COR-L47 (cell line): ENCODE data around the gene PALLD.
"Not testable (repeated sequence)": the region's sequence is repeated elsewhere in the genome, so short reads cannot be mapped to it uniquely, and the experiment has no call there.

Experiments
- DNase-seq: peaks from one replicate; lab custom pipeline; 2025; lab: John Stamatoyannopoulos, UW

Gene PALLD

DNA sequence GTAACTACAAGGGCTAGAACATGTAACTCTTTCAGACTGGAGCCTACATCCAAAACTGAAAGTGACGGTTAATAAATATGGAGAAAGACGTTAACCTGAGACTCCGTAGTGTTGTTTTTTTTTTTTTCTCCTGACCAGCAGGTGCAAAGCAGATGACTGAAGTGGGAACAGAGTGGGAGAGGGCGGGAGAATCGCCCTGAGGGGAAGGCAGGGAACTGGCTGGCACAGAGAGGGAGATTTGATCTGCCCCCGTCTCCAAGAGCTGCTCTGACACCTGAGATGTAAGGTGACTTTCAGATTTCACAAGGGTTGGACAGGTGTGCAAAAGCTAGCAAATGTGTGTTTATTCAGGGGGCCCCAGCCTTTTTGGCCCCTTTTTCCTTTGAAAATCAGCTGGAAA is 180.2 kb downstream of the PALLD start:
- peak; percentile 12 for DNase-seq

DNA sequence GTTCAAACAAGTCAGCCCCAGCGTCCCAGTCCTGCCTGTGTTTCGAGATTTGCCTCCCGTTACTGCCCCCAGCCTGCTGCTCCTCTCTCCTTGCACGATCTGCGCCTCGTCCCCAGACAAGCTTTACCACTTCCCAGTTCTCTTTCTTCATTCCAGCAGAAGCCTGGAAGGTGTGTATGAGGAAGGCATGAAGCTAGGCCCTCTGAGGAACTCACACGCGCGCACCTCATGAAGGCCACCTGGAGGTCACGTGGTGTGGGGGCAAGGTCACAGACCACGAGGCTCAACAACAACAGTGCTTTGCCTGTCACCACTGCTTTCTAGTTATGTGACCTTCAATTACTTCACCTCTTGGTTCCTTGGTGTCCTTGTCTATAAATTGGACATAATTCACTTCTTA is 181.0 kb downstream of the PALLD start:
- no peak for DNase-seq

DNA sequence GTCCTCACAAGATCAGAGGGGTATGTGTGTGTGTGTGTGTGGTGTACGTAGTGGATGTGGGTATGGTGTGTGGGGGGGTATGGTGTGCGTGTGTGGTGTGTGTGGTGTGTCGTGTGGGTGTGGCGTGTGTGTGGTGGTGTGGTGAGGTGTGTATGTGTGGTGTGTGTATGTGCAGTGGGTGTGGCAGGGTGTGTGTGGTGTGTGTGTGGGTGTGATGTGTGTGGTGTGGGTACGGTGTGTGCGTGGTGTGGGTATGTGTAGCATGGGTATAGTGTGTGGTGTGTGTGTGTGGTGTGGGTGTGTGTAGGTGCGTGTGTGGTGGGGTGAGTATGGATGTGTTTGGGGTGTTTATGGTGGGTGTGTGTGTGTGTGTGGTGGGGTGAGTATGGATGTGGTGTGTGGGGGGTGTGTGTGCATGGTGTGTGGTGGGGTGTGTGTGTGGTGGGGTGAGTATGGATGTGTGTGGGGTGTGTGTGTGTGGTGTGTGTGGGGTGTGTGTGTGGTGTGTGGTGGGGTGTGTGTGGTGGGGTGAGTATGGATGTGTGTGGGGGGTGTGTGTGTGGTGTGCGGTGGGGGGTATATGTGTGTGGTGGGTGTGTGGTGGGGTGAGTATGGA is 182.0 kb downstream of the PALLD start:
- DNase-seq: no peak

DNA sequence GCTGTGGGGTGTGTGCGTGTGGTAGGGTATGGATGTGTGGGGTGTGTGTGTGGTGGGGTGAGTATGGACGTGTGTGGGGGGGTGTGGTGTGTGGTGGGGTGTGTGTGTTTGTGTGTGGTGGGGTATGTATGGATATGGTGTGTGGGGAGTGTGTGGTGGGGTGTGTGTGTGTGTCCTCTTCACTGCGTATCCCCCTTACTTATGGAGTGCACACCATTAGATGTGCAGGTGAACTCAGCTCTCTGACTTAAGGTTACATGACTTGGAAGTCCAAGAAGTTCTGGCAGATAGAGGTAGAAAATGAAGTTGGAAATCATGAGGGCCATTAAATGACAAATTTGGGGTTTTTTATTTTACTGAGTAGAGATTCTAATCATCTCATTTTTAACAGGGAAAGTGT is 182.5 kb downstream of the PALLD start:
- DNase-seq: no peak

DNA sequence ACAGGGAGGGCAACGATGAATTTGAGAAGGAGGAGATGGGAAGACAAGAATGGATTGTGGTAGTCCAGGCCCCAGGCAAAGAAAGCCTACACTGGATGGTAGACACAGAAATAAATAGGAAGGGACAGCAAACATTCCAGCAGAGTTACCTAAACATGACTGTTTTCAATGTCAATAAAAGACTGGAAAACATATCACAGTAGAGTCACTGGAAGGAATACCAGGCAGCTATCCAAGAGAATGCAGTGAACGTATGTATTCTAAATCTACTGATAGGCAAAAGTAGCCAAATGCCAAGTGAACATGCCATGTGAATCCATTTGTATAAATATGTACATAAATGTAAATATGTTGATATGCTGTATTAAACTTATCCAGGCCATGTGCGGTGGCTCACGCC is 183.0 kb downstream of the PALLD start:
- DNase-seq: no peak

DNA sequence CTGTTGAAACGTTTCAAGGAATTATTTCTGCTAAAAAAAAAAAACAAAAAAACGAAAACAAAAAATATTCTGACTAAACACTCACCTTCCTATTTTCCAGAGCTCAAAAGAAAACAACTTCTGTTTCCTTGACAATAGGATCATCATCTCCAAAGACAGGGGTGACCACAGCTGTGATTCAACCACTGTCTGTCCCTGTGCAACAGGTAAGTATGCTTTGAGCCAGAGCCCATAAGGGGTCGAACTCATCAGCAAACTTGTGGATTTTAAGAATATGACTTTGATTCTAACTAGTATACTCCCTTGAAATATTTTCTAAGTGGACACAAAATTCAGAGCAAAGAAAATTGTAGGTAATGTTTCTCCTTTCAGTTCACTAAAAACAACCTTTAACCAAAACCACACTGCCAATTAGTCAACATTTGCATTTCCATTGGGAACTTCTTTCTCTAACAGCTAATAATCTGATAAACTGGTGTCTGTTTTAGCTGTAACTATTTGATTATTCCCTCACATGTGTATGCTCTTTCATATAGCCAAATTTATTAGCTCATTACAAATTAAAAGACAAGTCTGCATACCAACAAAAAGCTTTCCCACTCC is 186.1 kb downstream of the PALLD start:
- no peak for DNase-seq

DNA sequence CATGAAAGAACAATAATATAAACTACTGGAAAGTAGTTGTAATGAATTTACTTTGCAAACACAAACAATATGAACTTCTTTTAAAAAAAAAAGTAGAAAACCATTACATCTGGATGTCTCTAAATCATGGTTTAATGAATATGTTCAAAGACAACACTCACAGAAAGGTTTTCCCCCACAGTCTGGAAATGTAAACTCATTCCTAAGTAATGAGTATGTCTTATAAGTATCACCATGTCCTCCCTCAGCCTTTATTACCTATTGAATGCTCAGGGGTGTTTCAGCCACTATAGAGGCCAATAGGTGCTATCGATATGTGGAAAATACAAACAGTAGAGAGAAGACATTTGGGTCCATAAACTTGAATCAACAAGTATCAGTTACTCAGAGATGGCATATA is 186.7 kb downstream of the PALLD start:
- no peak for DNase-seq

DNA sequence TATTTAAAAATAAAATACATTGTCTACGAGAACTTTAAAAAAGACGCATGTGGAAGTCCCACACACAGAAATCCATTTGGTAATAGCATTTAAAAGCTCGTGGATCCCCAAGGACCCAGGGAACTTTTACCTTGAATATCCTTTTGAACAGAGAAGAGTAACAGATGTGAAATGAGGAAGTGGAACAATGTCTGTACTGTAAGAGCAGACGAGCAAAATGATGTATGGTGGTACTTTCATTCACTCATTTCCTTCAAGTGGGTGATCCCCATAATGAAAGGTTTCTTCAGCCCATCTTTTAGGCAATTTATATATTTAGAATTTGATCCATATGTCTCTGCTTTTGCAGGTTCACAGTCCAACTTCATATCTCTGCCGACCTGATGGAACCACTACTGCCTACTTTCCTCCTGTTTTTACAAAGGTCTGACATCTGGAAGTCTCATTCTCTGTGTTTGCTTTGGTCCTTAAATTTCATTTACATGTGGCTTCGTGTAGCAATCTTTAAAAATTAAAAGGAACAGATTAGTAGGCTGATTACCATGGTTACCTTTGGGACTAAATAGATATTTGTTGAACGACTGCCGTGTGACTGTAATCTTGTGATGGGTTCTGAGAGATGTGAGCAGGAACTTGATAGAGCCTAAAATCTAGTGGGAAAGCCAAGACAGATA is 188.4 kb downstream of the PALLD start:
- DNase-seq: no peak

DNA sequence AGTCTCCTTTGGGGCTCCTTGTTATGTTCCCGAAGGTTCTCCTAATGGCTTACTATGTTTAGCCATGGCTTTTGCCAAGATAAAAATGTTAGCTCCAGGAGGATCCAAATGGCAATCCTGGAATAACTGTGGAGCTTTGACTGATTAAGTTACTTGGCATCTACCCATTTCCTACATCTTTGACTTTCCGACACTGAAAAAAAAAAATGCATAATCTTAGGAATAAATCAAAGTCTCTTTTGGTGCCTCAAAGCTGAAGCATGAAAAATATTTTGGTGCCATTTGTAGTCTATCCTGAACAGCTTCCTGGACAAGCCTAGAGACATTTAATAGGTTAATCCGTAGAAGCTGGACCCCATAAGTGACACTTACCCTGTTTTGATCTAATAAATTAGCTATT is 191.7 kb downstream of the PALLD start:
- DNase-seq: no peak

DNA sequence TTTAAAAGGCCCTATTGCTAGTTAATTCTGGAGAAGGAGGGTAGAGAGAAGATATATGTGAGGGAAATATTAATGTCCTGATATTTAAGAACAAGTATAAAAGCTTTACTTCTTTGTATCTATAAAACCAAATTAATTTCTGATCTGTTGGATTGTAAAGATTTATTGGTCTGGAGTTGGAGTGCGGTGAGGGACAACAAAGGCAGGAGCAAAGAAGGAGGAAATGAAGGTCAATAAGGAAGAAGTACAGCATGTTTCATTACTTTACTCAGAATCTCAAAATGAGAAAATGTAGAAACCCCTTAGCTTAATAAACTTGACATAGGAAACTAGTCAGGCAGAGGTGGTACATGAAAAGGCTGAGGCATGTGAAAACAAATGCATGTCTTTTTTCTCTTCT is 192.9 kb downstream of the PALLD start:
- DNase-seq: no peak

DNA sequence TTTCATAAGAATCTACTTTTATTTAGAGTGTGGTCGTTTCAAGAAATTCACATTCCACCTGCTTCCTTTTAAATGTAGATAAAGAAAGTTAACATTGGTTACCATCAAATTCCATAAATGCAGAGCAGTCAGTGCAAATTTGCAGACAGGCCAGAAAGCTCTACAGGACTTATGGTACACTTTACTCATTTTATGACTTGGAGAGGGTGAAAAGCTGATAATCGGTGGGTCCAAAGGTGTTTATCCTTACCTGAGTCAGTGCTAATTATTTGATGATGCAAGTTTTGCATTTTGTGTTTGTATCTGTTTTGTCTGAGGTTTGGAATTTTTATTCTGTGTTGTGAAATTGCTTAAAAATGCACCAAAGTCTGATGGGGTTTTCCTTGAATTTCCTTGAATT is 193.3 kb downstream of the PALLD start:
- DNase-seq: no peak

DNA sequence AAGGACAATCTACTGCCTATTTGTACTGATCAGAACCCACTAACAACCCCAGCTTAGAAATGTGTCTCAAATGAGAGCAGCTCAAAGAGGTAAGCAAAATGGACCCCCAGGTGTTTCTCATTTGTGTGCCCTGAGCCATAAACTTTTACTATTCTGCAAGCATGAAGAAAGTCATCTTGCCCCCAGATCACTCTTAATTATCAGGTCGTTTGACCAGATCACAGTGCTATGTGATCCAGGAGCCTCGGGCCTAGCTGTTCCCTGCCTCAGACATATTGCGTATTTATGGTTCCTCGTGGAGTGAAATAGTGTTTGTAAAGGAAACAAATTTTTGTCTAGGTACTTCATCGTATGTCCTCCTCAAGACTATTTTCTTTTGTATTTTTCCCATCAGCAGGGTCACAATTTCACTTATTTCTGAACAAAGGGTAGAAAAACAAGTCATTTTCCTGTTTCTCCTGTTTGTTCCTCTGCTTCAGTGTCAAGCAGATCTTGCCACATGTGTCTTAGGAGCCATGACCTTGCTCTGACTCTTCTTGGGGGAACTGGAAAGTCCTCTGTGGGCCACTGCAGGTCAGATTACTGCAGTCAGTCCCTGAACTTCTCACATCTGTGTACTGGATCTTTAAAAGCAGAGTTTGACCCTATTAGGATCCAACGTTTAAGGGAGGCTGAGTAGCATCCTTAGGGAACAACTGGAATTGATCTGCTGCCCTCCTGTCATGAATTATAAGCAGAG is 194.9 kb downstream of the PALLD start:
- no peak for DNase-seq

DNA sequence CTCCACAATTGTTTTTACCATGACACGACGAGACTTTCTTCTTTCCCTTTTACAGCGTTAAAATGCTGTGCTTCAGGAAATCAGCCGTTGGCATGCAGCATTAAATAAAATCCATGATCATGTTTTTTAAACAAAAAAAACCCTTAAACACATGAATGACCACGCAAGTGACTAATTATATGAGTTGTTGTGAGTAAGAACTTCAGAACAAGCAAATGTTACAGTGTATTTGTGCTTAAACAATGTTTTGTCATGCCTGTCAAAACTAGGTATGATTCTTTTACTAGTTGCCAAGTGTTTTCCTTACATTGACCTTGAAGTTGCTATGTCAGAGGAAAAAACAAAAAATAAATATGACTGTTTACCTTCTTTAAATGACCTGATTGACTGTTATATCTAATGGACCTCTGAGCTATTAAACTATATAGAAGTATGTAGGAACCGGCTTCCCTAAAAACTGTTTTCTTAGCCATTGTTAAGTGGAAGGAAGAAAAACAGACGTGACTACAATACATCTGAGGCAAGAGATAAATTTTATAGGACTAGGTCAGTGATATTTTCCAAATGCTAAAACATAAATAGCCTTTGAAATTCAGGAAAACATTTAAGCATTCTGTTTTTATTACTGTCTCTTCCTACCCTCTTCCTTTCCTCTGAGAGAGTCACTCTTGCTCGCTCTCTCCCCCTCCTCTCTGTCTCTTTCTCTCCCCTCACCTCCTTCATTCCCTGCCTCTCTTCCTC is 197.1 kb downstream of the PALLD start:
- no peak for DNase-seq

DNA sequence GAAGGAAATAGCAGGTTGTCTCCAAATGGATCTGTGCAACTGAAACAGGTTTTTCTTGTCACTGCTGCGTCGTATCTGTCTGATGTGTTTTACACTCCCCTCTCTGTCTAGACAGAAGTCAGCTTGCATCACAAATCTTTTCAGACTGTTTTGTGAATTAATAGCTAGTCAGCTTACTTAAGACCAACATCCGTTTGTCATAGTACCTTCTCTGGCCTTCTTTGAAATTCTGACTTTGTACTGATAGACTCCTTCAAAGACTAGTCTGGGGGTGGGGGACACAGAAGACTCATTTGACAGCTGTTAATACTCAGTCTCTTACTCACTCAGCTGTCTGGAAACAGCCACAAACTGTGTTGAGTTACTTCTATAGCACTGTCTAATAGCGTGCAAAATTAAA is 197.8 kb downstream of the PALLD start:
- DNase-seq: no peak

DNA sequence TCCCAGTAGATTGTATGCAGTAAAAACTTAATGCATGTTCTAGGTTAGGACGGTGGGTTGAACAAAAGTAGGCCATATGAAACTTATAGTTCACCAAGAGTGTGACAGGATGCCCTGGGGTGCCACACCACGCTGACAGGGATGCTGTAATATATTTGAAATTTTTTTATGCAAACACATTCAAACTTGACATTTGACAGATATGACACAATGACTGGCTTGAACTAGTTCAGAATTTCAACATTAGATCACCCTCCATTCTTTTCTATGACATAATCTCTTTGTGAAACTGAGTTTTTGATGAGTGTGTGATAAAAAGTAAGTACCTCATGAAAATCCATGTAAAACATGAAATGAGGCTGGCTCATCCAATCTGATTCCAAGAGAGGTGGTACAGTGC is 198.4 kb downstream of the PALLD start:
- DNase-seq: no peak

DNA sequence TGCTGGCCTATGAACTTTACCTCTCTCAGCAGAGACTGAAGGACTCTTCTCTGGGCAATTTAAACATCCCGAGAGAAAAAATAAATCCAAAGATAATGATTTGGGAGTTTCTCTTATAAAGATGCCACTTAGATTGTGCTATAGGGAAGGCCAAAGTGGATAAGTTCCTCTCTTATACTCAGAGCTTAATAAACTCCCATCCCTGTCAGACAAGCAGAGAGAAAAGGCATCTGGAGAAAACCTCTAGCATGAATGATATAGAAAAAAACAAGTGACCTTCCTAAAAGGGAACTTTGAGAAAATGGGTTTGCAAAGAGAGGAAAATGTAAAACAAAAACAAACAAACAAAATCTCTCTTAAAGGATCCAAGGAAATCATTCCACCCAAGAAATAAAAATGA is 199.4 kb downstream of the PALLD start:
- no peak for DNase-seq

DNA sequence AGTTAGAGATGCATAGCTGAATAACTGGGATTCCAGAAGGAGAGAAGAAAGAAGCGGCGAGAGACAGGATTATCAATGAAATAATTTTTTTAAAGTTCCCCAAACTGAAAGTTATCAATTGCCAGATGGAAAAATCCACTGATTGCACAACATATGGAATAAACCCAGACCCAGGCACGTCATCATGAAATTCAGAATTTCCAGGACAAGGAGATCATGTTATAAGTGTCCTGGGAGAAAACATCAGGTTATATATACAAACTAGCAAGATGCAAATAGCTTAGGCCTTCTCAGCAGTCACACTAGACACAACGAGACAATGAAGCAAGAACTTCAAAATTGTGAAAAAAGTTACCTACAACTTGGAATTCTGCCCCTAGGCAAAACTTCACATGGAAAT is 200.0 kb downstream of the PALLD start:
- DNase-seq: no peak

DNA sequence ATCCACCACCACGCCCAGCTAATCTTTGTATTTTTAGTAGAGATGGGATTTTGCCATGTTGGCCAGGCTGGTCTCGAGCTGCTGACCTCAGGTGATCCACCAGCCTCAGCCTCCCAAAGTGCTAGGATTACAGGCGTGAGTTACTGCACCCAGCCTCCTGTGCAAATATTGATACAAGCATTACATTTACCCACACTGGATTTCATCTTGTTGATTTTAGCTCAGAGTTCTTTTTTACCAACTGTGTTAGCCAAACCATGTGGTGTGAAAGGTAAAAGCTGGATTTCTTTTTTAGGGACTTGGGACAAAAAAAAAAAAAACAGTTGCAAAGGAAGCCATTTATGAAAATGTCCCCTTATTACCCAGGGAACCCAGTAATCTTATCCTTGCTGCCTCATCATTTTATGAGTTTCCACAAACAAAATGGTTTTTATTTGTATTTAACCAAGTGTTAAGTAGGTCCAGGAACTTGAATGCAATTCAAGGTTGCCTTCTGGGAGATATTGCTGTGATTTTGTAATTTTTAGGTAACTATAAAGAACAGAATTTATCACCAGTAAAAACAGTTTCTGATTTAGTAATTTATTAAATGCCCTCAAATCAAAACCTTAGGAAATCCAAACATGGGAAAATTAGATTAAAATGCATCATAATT is 202.5 kb downstream of the PALLD start:
- DNase-seq: peak; percentile 1

DNA sequence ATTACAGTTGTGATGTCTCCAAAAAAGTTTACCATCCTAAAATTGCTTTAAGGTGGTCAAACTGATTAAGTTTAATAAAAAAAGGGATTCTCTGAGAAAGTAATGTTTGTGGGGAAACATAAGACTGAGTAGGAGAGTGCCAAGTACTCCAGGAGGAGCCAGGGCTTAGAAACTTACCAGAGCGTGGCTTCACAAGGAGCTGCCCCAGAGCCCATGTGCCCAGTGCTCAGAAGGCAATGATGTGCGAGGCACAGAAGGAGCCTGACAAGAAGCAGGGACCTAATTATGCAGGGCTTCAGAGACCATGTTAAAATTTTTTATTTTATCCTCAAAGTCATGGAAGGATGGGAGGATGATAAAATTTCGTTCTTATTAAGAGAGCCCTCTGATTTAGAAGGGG is 204.2 kb downstream of the PALLD start:
- DNase-seq: no peak

DNA sequence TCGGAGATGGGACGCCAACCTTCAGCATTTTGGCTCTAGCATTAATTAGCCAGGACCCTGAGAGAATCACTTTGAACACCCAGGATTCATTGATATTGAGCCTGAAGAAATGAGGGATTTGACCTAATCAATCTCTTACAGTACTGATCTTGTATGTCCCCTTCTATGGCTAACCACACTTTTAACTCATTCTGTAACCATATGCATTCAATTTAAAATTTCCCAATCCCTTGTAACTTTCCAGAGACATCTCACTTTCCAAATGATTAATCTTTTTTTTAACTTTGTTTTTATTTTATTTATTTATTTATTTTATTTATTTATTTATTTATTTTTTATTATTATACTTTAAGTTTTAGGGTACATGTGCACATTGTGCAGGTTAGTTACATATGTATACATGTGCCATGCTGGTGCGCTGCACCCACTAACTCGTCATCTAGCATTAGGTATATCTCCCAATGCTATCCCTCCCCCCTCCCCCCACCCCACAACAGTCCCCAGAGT is 205.8 kb downstream of the PALLD start:
- not testable (repeated sequence) for DNase-seq

DNA sequence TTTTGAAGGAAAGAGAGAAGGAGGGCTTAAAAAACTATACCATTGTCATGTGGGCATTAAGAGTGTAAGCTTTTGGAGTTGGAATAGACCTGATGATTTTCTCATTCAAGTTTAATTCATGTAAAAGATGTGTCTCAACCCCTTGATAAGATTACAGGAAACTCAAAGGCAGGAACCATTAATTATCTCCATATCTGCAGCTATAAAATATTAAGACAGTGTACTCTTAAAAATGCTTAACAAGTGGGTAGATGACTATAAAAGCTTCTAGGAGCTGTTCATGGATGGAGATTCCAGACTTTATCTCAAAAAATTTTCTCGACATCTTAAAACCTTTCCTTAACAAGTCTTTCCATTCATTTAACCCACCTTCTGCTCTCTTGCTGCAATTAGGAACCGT is 208.3 kb downstream of the PALLD start:
- no peak for DNase-seq

DNA sequence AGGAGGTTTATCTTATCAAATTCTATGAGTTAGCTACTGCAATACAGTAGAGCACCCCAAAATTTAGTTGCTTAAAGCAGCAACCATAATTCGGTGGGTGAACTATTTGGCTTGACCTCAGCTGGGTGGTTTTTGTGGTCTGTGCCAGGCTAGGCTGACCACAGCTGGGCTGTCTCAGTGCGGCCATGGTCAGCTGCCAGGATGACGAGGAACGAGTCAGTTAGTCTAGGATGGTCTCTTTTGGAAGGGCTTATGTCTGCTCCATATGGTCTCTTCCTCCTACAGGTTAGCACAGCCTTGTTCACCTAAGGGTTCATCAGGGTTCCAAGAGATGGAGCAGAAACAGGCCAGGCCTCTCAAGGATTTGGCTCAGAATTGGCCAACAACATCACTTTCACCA is 210.4 kb downstream of the PALLD start:
- no peak for DNase-seq
